CD4-positive, alpha-beta T cell (primary cell): Measurements from ENCODE around the gene RASSF8. TPM values are rescaled to one million over a fixed set of nuclear protein-coding genes. Genes with fewer than 3 reads are reported as not detected.

Experiments
- ATAC-seq: fragments of 200-7000 bp; cut with Tn5 transposase; one replicate; pipeline ENCODE4 v1.10.0; 2022; ENCODE audit warnings: mild to moderate bottlenecking; ENCODE audit not compliant: poor library complexity
- CTCF ChIA-PET: fragments of 350-600 bp; sonication (Branson Sonifier 250); formaldehyde crosslinking; loops from one replicate; lab custom pipeline; 2021; ENCODE audit warnings: antibody characterized with exemption, inconsistent platforms; lab: Charles Lee
- POLR2A ChIA-PET: fragments of 350-600 bp; sonication (Branson Sonifier 250); formaldehyde crosslinking; loops from one replicate; lab custom pipeline; 2021; ENCODE audit warnings: antibody characterized with exemption, inconsistent platforms; lab: Charles Lee
- DNase-seq, 14 experiments: peaks; one replicate each; pipeline ENCODE4 v3.0.0-alpha.2; 2013 to 2020; ENCODE audit warnings: mixed read lengths in 2 of 14
- H3K27ac ChIP-seq, 2 donors: one replicate each; pipeline versions ENCODE4 v1.5.1 to v1.7.0; 2013; ENCODE audit warnings: low read length in 2 of 2, low read depth in 1 of 2, mild to moderate bottlenecking in 1 of 2
- H3K27me3 ChIP-seq, 2 experiments: 1 replicate in 1 of 2; 2 replicates in 1 of 2; pipeline versions ENCODE4 v1.6.1 to v1.7.0; 2013; ENCODE audit warnings: low read length in 2 of 2, control low read depth in 1 of 2, mild to moderate bottlenecking in 1 of 2, moderate library complexity in 1 of 2; ENCODE audit not compliant: insufficient read depth in 2 of 2, control insufficient read depth in 1 of 2
- H3K36me3 ChIP-seq: one replicate; pipeline ENCODE4 v1.6.1; 2013; ENCODE audit warnings: low read length, control low read depth; ENCODE audit not compliant: insufficient read depth
- H3K4me1 ChIP-seq: one replicate; pipeline ENCODE4 v1.6.1; 2013; ENCODE audit warnings: low read length, control low read depth; ENCODE audit not compliant: insufficient read depth
- H3K4me3 ChIP-seq: one replicate; pipeline ENCODE4 v1.5.1; 2013; ENCODE audit warnings: mild to moderate bottlenecking, low read length, moderate library complexity
- H3K9me3 ChIP-seq, 2 experiments: 1 replicate in 1 of 2; 2 replicates in 1 of 2; pipeline versions ENCODE4 v1.6.1 to v1.7.0; 2013; ENCODE audit warnings: low read length in 2 of 2, mild to moderate bottlenecking in 2 of 2, control low read depth in 1 of 2, moderate library complexity in 1 of 2; ENCODE audit not compliant: control insufficient read depth in 1 of 2, insufficient read depth in 1 of 2
- H3K27ac Mint-ChIP-seq: one replicate; pipeline ENCODE4 v1.8.0; 2020; ENCODE audit warnings: mixed read lengths
- H3K27me3 Mint-ChIP-seq: one replicate; pipeline ENCODE4 v1.8.0; 2021; ENCODE audit warnings: mixed read lengths
- H3K36me3 Mint-ChIP-seq: one replicate; pipeline ENCODE4 v1.8.0; 2021; ENCODE audit warnings: low read depth, mixed read lengths
- H3K4me1 Mint-ChIP-seq: one replicate; pipeline ENCODE4 v1.8.0; 2021; ENCODE audit warnings: low read depth, mixed read lengths
- H3K4me3 Mint-ChIP-seq: one replicate; pipeline ENCODE4 v1.8.0; 2020; ENCODE audit warnings: mild to moderate bottlenecking, mixed read lengths
- H3K9me3 Mint-ChIP-seq: one replicate; pipeline ENCODE4 v1.8.0; 2020; ENCODE audit warnings: mixed read lengths
- intact Hi-C, 2 experiments: fragments of 100-400 bp; cut with DNase I in 1 of 2; cut with micrococcal nuclease in 1 of 2; formaldehyde crosslinking; loops; one replicate each; pipeline versions ENCODE4 v1.15.1 to v1.9.0; 2023 to 2025; cut with DNase I, micrococcal nuclease
- total RNA-seq, 174 experiments: library from RNA in 2 of 174; stranded (reverse) in 2 of 174; gene quantifications; one replicate each; pipeline ENCODE4 v1.2.3 and lab custom pipeline; 2021 to 2026
- TF ChIP-seq, protein P1 (sequence below): fragments of 200-600 bp; IDR thresholded peaks from one replicate; pipeline ENCODE4 v1.8.0; 2022; ENCODE audit warnings: antibody characterized with exemption, mild to moderate bottlenecking

RASSF8 gene
- total RNA-seq, 2 experiments from 2014 or later = 0.71 to 1.4 TPM

- H3K27me3 ChIP-seq = no peaks in the 10 kb centered on the region
- no peaks in the 10 kb centered on the region for H3K4me1 Mint-ChIP-seq
- no peaks in the 10 kb centered on the region for H3K36me3 ChIP-seq
- H3K4me1 ChIP-seq = no peaks in the 10 kb centered on the region
- H3K4me3 ChIP-seq = no peak overlapping the region
- intact Hi-C loops = loop anchor here in 1 of 2 experiments (2.0 to 10.0 kb wide), 3 partner anchors 605 to 1209 kb away; no protein-coding TSS in a partner anchor
- H3K9me3 ChIP-seq = no peaks in the 10 kb centered on the region
- no peak overlapping the region for H3K4me3 Mint-ChIP-seq
- TF ChIP-seq, protein P1, sequence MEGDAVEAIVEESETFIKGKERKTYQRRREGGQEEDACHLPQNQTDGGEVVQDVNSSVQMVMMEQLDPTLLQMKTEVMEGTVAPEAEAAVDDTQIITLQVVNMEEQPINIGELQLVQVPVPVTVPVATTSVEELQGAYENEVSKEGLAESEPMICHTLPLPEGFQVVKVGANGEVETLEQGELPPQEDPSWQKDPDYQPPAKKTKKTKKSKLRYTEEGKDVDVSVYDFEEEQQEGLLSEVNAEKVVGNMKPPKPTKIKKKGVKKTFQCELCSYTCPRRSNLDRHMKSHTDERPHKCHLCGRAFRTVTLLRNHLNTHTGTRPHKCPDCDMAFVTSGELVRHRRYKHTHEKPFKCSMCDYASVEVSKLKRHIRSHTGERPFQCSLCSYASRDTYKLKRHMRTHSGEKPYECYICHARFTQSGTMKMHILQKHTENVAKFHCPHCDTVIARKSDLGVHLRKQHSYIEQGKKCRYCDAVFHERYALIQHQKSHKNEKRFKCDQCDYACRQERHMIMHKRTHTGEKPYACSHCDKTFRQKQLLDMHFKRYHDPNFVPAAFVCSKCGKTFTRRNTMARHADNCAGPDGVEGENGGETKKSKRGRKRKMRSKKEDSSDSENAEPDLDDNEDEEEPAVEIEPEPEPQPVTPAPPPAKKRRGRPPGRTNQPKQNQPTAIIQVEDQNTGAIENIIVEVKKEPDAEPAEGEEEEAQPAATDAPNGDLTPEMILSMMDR = no peak
- ChIA-PET POLR2A (no interaction called here), CTCF (no interaction called here)
- DNase-seq (no peak), ATAC-seq (no peak)
- H3K36me3 Mint-ChIP-seq = no peaks in the 10 kb centered on the region
- no peak overlapping the region for H3K27ac Mint-ChIP-seq
- H3K27ac ChIP-seq = no peak overlapping the region
- H3K27me3 Mint-ChIP-seq = peaks cover 5% of the 10 kb centered on the region
- H3K9me3 Mint-ChIP-seq = no peaks in the 10 kb centered on the region
Observed at GRCh38 chr12:26096036-26096435, 137.6 kb downstream of the RASSF8 start.

DNA sequence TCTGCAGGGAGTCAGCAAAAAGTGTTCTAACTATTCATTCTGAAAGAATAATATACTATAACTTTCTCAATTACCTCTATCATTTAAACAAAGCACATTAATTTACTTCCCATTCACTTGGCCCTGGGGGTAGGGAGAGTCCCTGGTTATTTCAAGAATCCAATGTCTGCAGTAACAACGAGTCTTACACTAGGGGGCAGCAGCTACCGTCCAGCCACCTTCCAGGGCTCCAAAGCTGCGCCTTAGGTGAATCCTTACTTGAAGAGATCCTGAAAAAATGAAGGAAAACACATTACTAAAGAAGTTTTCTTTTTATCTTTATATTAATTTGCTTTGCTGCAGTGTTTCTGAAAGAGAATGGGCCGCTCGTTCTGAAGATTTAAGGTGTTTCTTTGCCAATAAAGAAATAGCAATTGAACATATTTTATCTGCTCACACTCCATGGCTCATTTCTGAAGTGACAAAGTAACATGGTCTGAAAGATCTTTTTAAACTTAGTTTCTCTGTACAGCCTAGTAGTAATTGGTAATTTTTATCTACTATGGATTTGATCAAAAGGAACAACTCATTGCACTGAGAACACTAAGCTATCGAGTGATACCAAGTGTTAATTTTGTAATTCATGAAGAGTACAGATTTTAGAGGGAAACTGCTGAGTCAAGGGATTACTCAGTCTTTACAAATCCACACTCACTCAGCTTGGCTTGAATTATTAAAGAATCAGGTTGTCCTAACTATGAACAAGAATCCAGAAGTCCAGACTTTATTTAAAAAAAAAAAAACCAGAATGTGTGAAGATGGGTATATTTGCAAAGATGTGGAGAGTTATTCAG lies 138.8 kb downstream of the RASSF8 start:
- Histone ChIP-seq H3K4me1 (no peaks in the 10 kb centered on the region), H3K27ac (no peak overlapping the region), H3K36me3 (no peaks in the 10 kb centered on the region), H3K9me3 (no peaks in the 10 kb centered on the region), H3K4me3 (no peak overlapping the region), H3K27me3 (no peaks in the 10 kb centered on the region)
- Mint-ChIP-seq H3K36me3 (no peaks in the 10 kb centered on the region), H3K27me3 (peaks cover 17% of the 10 kb centered on the region), H3K4me1 (no peaks in the 10 kb centered on the region), H3K9me3 (no peaks in the 10 kb centered on the region), H3K27ac (no peak overlapping the region), H3K4me3 (no peak overlapping the region)
- DNase-seq (peak; percentile 22 to 78 (median 40)), ATAC-seq (peak; percentile 80)
- POLR2A ChIA-PET = interaction anchor here (0.9 kb wide), 1 partner anchor 9 kb away, joined by 3 read pairs; no protein-coding TSS in a partner anchor
- TF ChIP-seq, protein P1 = peak; percentile 98
- CTCF ChIA-PET = interaction anchor here (0.6 to 1.4 kb wide), 8 partner anchors 11 to 1307 kb away, joined by 3 to 8 read pairs (median 3); no protein-coding TSS in a partner anchor
- intact Hi-C loops = loop anchor here (1.0 to 10.0 kb wide), 5 partner anchors 517 to 1208 kb away; no protein-coding TSS in a partner anchor

GRCh38 chr12:26100666-26101349 lies 142.3 kb downstream of the RASSF8 start:
- Histone ChIP-seq H3K27ac (no peak overlapping the region), H3K4me1 (no peaks in the 10 kb centered on the region), H3K4me3 (no peak overlapping the region), H3K27me3 (peaks cover 6 to 7% of the 10 kb centered on the region in 2 experiments), H3K36me3 (no peaks in the 10 kb centered on the region), H3K9me3 (no peaks in the 10 kb centered on the region)
- ChIA-PET POLR2A (no interaction called here), CTCF (no interaction called here)
- ATAC-seq (no peak), DNase-seq (no peak)
- TF ChIP-seq, protein P1 = no peak
- Mint-ChIP-seq H3K27me3 (peaks cover 37% of the 10 kb centered on the region), H3K27ac (no peak overlapping the region), H3K4me3 (no peak overlapping the region), H3K36me3 (no peaks in the 10 kb centered on the region), H3K9me3 (no peaks in the 10 kb centered on the region), H3K4me1 (no peaks in the 10 kb centered on the region)
- intact Hi-C loops = loop anchor here in 1 of 2 experiments (10.0 kb wide), 1 partner anchor 924 kb away; the partner anchor contains the start of gene MED21
